Right lobe of liver (tissue), 4 donors: Measurements from ENCODE around the gene CENPA.

ENCODE experiments used
- POLR2A ChIP-seq: fragments of 450-650 bp; IDR thresholded peaks from one replicate; pipeline ENCODE4 v1.6.1; 2017; ENCODE audit warnings: antibody characterized with exemption, mild to moderate bottlenecking
- TF ChIP-seq, protein P1 (sequence below), 4 donors: fragments of 200-600 bp in 3 of 4; fragments of 450-650 bp in 1 of 4; IDR thresholded peaks; one replicate each; pipeline versions ENCODE4 v1.5.1 to v1.8.0; 2016 to 2022; ENCODE audit warnings: antibody characterized with exemption in 4 of 4, mild to moderate bottlenecking in 2 of 4
- donor health status: DM: no; HTN: no; CAD: no.
- donor health status: DM: no; HTN: no; CAD: no.
- donor health status: DM: no; HTN: yes; CAD: no.

DNA sequence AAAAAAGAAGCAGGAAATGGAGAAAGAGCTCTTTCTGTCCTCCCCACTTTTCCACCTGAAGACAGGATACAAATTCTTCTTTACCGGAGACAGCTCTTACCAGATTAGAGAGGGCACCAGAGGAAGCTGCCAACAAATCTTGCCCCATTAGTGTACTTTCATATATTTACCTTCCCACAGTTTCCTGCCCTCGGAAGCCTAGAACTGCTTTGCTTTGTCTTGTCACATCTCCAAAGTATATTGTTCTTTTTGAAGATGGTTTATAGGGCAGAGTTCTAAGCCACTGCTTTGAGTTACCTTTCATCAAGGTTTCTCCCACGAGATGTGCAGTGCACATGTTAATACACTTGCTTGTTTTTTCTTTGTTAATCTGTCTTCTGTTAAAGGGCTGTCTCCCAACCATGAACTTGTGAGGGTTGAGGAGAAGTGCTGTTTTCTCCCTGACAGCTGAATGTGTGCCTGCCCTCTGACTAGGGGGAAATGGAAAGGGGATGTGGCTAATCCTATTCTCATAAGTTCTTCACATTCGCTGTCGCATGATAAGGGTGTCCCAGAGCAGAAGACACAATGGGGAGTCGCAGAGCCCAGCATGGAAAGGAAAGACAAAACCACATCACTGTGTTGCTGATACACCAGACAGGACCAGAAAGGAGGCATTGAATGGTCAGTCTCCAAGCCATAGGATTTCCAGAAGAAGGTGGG, 24.2 kb downstream of the CENPA start:
- TF ChIP-seq, protein P1, sequence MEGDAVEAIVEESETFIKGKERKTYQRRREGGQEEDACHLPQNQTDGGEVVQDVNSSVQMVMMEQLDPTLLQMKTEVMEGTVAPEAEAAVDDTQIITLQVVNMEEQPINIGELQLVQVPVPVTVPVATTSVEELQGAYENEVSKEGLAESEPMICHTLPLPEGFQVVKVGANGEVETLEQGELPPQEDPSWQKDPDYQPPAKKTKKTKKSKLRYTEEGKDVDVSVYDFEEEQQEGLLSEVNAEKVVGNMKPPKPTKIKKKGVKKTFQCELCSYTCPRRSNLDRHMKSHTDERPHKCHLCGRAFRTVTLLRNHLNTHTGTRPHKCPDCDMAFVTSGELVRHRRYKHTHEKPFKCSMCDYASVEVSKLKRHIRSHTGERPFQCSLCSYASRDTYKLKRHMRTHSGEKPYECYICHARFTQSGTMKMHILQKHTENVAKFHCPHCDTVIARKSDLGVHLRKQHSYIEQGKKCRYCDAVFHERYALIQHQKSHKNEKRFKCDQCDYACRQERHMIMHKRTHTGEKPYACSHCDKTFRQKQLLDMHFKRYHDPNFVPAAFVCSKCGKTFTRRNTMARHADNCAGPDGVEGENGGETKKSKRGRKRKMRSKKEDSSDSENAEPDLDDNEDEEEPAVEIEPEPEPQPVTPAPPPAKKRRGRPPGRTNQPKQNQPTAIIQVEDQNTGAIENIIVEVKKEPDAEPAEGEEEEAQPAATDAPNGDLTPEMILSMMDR (IDR thresholded peaks at IDR 0.05) = no peak
- no peak for TF ChIP-seq POLR2A
